K562 (cell line): ENCODE data around the gene TMEM217. TPM values are rescaled to one million over a fixed set of nuclear protein-coding genes. Genes with fewer than 3 reads are reported as not detected.

Experiments
- BACH1 ChIP-seq: fragments of 200-800 bp; sonication (Bioruptor generic); IDR thresholded peaks from 2 replicates; pipeline ENCODE4 v1.6.1; 2016; ENCODE audit warnings: missing genetic modification characterization, missing compliant biosample characterization
- CBX1 ChIP-seq: sonication (generic); IDR thresholded peaks from 2 replicates; pipeline ENCODE4 v1.6.1; 2016; ENCODE audit warnings: antibody characterized with exemption, low read depth, mild to moderate bottlenecking
- EGR1 ChIP-seq: fragments of 450-650 bp; conservative IDR thresholded peaks from 2 replicates; pipeline ENCODE4 v1.6.1; 2017; ENCODE audit warnings: mild to moderate bottlenecking
- EHMT2 ChIP-seq: fragments of 450-650 bp; IDR thresholded peaks from 2 replicates; pipeline ENCODE4 v1.6.1; 2018; ENCODE audit warnings: antibody characterized with exemption
- GABPB2 ChIP-seq: fragments of 250-450 bp; sonication (Bioruptor Pico); conservative IDR thresholded peaks from 2 replicates; pipeline ENCODE4 v1.5.1; 2021; ENCODE audit warnings: mild to moderate bottlenecking
- KLF6 ChIP-seq: fragments of 250-450 bp; sonication (Bioruptor Pico); IDR thresholded peaks from 2 replicates; pipeline ENCODE4 v1.4.0; 2020; ENCODE audit warnings: mild to moderate bottlenecking, moderate library complexity, borderline replicate concordance
- LEF1 ChIP-seq: fragments of 450-650 bp; IDR thresholded peaks from 2 replicates; pipeline ENCODE4 v1.6.1; 2016; ENCODE audit warnings: mild to moderate bottlenecking
- MEF2A ChIP-seq: IDR thresholded peaks from 2 replicates; pipeline ENCODE4 v1.6.1; 2011; ENCODE audit warnings: low read depth, mild to moderate bottlenecking, low read length, moderate library complexity; ENCODE audit not compliant: control insufficient read depth
- NFATC3 ChIP-seq: fragments of 450-650 bp; IDR thresholded peaks from 2 replicates; pipeline ENCODE4 v1.6.1; 2017; ENCODE audit warnings: mild to moderate bottlenecking
- PHF20 ChIP-seq: fragments of 450-650 bp; IDR thresholded peaks from 2 replicates; pipeline ENCODE4 v1.6.1; 2018; ENCODE audit not compliant: partially characterized antibody
- PKNOX1 ChIP-seq: fragments of 450-650 bp; IDR thresholded peaks from 2 replicates; pipeline ENCODE4 v1.6.1; 2016
- RFX5 ChIP-seq: IDR thresholded peaks from 2 replicates; pipeline ENCODE4 v1.6.1; 2011; ENCODE audit warnings: low read depth, mild to moderate bottlenecking, improper control_type of control experiment, low read length
- SAP30 ChIP-seq: fragments of 200-600 bp; sonication (generic); IDR thresholded peaks from 2 replicates; pipeline ENCODE4 v1.6.1; 2012; ENCODE audit warnings: borderline replicate concordance, low read depth, mild to moderate bottlenecking, moderate library complexity, low read length, control low read depth, inconsistent platforms; ENCODE audit not compliant: insufficient read depth, poor library complexity, severe bottlenecking
- SMARCE1 ChIP-seq: fragments of 450-650 bp; IDR thresholded peaks from 2 replicates; pipeline ENCODE4 v1.7.1; 2016; ENCODE audit warnings: mild to moderate bottlenecking
- SUPT5H ChIP-seq: fragments of 450-650 bp; IDR thresholded peaks from 2 replicates; pipeline ENCODE4 v1.6.1; 2016
- TBL1XR1 ChIP-seq, 2 experiments: IDR thresholded peaks; 2 replicates each; pipeline ENCODE4 v1.6.1; 2012; ENCODE audit warnings: improper control_type of control experiment in 2 of 2, low read length in 2 of 2, mild to moderate bottlenecking in 1 of 2
- TCFL5 ChIP-seq: fragments of 250-450 bp; sonication (Bioruptor Pico); conservative IDR thresholded peaks from 2 replicates; pipeline ENCODE4 v1.6.1; 2021; ENCODE audit warnings: mild to moderate bottlenecking, moderate library complexity, matching md5 sums
- ZC3H8 ChIP-seq: fragments of 450-650 bp; IDR thresholded peaks from 2 replicates; pipeline ENCODE4 v1.6.1; 2017
- ZFPM2 ChIP-seq: fragments of 250-450 bp; sonication (Bioruptor Pico); IDR thresholded peaks from 2 replicates; pipeline ENCODE4 v1.5.1; 2022; ENCODE audit warnings: mild to moderate bottlenecking
- ZNF57 ChIP-seq: fragments of 450-650 bp; formaldehyde crosslinking; IDR thresholded peaks from 2 replicates; pipeline ENCODE4 v1.4.0; 2020; ENCODE audit warnings: mild to moderate bottlenecking, moderate library complexity
- polyA plus RNA-seq, 8 experiments: library from polyadenylated mRNA; depleted of rRNA in 4 of 8; stranded (reverse) in 5 of 8; unstranded in 3 of 8; fragments of >200 nt; fragmentation: Nextera tagmentation in 2 of 8; fragmentation: Illumina TruSeq in 1 of 8; extraction: Ambion mirVana in 2 of 8; extraction: Trizol in 1 of 8; gene quantifications; 2 replicates each; pipeline versions ENCODE4 v1.2.1 to v1.2.3, GENCODE V29; 2011 to 2014; ENCODE audit warnings: inconsistent platforms in 1 of 8, missing spikeins in 1 of 8
- total RNA-seq, 7 experiments: library from RNA; depleted of rRNA in 6 of 7; stranded (reverse); fragments of >200 nt in 6 of 7; fragmentation: Illumina TruSeq in 2 of 7; extraction: Trizol in 2 of 7; gene quantifications; 2 replicates each; pipeline versions ENCODE4 v1.2.1 to v1.2.3, GENCODE V29; 2011 to 2021; ENCODE audit warnings: low replicate concordance in 1 of 7
- TF ChIP-seq, protein P1 (sequence below), 2 experiments: fragments of 450-650 bp; IDR thresholded peaks; 2 replicates each; pipeline ENCODE4 v1.6.1; 2016; ENCODE audit warnings: mild to moderate bottlenecking in 2 of 2, borderline replicate concordance in 1 of 2, low read depth in 1 of 2, moderate library complexity in 1 of 2

Gene TMEM217
- total and polyA plus RNA-seq, 9 of the 15 experiments (the other 6 are each of a cell fraction or from before 2014, with no cell fraction given) = 1.3 to 8.0 (median 1.9) TPM

DNA sequence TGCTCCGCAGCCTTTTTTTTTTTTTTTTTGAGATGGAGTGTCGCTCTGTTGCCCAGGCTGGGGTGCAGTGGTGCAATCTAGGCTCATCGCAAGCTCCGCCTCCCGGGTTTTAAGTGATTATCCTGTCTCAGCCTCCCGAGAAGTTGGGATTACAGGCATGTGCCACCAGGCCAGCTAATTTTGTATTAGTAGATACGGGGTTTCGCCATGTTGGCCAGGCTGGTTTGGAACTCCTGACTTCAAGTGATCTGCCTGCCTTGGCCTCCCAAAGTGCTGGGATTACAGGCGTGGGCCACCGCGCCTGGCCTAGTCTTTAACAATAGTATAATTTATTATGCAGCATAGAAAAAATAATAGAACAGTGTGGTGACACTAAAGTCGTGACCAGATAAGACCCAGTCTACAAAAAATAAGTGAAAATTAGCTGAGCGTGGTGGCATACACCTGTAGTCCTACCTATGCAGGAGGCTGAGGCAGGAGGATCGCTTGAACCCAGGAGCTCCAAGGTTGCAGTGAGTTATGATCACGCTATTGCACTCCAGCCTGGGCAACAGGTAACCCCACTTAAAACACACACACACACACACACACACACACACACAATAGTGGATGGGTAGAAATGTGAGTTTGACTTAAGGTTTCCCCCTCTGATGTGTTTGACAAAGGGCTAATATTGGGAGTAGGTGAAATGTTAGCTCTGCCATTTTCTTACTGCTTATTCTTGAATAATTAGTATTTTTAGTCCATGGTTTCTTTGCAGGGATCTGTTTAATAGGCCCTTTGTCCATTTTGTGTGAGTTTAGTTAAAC lies 81.5 kb downstream of the TMEM217 start (continued):
- TF ChIP-seq PKNOX1 (peak; percentile 48; the same call in 1 of the 2 replicates), TCFL5 (CRISPR knock-in tag) (peak; percentile 4; the same call in 1 of the 2 replicates), ZC3H8 (no peak), SMARCE1 (no peak), GABPB2 (CRISPR knock-in tag) (peak; percentile 80), EGR1 (no peak), TBL1XR1 (IDR thresholded peaks at IDR 0.05; ENCODE audit: low read length in 2 of 2) (no peak), EHMT2 (no peak), KLF6 (peak; percentile 60; the same call in 1 of the 2 replicates), LEF1 (no peak), SAP30 (no peak), NFATC3 (no peak; the same call in 1 of the 2 replicates), ZNF57 (CRISPR knock-in tag) (peak; percentile 10; the same call in 1 of the 2 replicates), PHF20 (no peak), BACH1 (tag) (peak; percentile 14; the same call in 1 of the 2 replicates), SUPT5H (peak; percentile 88), RFX5 (no peak), ZFPM2 (CRISPR knock-in tag) (peak; percentile 66; the same call in 1 of the 2 replicates), MEF2A (no peak), CBX1 (0 out of 2 replicates have a peak, but pooled peaks have one; percentile 16)
- TF ChIP-seq, protein P1, sequence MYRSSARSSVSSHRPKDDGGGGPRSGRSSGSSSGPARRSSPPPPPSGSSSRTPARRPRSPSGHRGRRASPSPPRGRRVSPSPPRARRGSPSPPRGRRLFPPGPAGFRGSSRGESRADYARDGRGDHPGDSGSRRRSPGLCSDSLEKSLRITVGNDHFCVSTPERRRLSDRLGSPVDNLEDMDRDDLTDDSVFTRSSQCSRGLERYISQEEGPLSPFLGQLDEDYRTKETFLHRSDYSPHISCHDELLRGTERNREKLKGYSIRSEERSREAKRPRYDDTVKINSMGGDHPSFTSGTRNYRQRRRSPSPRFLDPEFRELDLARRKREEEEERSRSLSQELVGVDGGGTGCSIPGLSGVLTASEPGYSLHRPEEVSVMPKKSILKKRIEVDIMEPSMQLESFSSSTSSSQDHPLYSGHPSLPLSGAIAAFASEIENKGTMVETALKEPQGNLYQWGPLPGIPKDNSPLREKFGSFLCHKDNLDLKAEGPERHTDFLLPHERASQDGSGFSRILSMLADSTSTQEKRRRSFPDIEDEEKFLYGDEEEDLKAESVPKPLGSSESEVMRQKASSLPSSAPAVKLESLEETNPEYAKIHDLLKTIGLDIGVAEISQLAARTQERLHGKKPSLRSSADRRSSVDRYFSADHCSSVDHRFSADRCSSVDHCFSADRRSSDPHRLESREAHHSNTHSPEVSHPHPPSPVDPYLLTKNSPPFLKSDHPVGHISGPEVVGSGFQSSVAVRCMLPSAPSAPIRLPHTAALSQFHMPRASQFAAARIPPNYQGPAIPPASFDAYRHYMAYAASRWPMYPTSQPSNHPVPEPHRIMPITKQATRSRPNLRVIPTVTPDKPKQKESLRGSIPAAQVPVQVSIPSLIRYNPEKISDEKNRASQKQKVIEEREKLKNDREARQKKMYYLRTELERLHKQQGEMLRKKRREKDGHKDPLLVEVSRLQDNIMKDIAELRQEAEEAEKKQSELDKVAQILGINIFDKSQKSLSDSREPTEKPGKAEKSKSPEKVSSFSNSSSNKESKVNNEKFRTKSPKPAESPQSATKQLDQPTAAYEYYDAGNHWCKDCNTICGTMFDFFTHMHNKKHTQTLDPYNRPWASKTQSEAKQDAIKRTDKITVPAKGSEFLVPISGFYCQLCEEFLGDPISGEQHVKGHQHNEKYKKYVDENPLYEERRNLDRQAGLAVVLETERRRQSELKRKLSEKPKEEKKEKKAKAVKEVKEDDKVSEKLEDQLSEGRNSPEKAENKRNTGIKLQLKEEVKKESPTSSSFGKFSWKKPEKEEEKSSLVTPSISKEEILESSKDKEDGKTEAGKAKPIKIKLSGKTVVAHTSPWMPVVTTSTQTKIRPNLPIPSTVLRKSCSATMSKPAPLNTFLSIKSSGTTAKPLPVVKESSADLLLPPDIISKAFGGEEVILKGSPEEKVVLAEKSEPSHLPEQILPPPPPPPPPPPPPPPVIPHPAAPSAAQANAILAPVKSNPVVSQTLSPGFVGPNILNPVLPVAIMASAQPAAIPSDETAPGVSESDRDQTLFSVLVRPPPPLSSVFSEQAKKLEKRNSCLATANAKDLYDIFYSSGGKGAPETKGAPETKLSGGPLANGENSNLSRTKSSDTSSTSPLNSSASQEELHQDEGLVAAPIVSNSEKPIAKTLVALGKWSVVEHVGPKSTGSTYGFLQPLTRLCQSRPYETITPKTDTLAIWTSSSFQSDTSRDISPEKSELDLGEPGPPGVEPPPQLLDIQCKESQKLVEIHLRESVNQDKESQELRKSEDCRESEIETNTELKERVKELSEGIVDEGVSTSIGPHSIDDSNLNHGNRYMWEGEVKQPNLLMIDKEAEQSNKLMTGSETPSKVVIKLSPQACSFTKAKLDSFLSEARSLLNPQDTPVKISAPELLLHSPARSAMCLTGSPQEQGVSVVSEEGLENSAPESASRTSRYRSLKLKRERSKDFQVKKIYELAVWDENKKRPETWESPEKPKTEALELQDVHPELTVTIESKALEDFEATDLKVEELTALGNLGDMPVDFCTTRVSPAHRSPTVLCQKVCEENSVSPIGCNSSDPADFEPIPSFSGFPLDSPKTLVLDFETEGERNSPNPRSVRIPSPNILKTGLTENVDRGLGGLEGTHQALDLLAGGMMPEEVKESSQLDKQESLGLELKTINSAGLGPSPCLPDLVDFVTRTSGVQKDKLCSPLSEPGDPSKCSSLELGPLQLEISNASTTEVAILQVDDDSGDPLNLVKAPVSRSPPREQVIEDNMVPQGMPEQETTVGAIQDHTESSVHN (IDR thresholded peaks at IDR 0.05; ENCODE audit: borderline replicate concordance in 1 of 2, low read depth in 1 of 2) = no peak
